Smooth muscle cell (in vitro differentiated cells): ENCODE measurements around the gene ZKSCAN2. TPM values are rescaled to one million over a fixed set of nuclear protein-coding genes. Genes with fewer than 3 reads are reported as not detected.

Experiments
- DNase-seq: peaks from one replicate; lab custom pipeline; 2025; ENCODE audit not compliant: unreplicated experiment; lab: John Stamatoyannopoulos, UW
- H2AFZ ChIP-seq: fragments of 200-600 bp; sonication (generic); 2 replicates; pipeline ENCODE4 v1.6.0; 2016; ENCODE audit warnings: antibody characterized with exemption, low read depth, mild to moderate bottlenecking
- H3F3A ChIP-seq: fragments of 200-600 bp; sonication (generic); 2 replicates; pipeline ENCODE4 v1.6.0; 2017; ENCODE audit warnings: antibody characterized with exemption, low read depth
- H3K27ac ChIP-seq: fragments of 200-600 bp; sonication (generic); 2 replicates; pipeline ENCODE4 v1.5.1; 2016; ENCODE audit warnings: low read depth, mild to moderate bottlenecking
- H3K27me3 ChIP-seq: fragments of 200-600 bp; sonication (generic); 2 replicates; pipeline ENCODE4 v1.6.1; 2016; ENCODE audit warnings: low read depth, mild to moderate bottlenecking
- H3K36me3 ChIP-seq: fragments of 200-600 bp; sonication (generic); 2 replicates; pipeline ENCODE4 v1.5.1; 2016; ENCODE audit warnings: low read depth
- H3K4me1 ChIP-seq: fragments of 200-600 bp; sonication (generic); 2 replicates; pipeline ENCODE4 v1.5.1; 2016; ENCODE audit warnings: low read depth
- H3K4me2 ChIP-seq: fragments of 200-600 bp; sonication (generic); 2 replicates; pipeline ENCODE4 v1.6.0; 2016; ENCODE audit warnings: mild to moderate bottlenecking
- H3K4me3 ChIP-seq: fragments of 200-600 bp; sonication (generic); 2 replicates; pipeline ENCODE4 v1.5.1; 2016; ENCODE audit warnings: mild to moderate bottlenecking
- H3K79me2 ChIP-seq: fragments of 200-600 bp; sonication (generic); 2 replicates; pipeline ENCODE4 v1.6.0; 2016; ENCODE audit warnings: low read depth, mild to moderate bottlenecking
- H3K9ac ChIP-seq: fragments of 200-600 bp; sonication (generic); 2 replicates; pipeline ENCODE4 v1.6.0; 2016; ENCODE audit warnings: low read depth
- H3K9me3 ChIP-seq: fragments of 200-600 bp; sonication (generic); replicated peaks from 2 replicates; pipeline ENCODE4 v1.5.1; 2016; ENCODE audit warnings: low read depth
- H4K20me1 ChIP-seq: fragments of 200-600 bp; sonication (generic); 2 replicates; pipeline ENCODE4 v1.6.0; 2016; ENCODE audit warnings: low read depth
- CTCF ChIP-seq: fragments of 200-600 bp; sonication (generic); IDR thresholded peaks from 2 replicates; pipeline ENCODE4 v1.5.1; 2017; ENCODE audit warnings: borderline replicate concordance, mild to moderate bottlenecking, antibody characterized with exemption; ENCODE audit not compliant: insufficient read depth, poor library complexity, severe bottlenecking
- WGBS: methylation state at CpG from one replicate; pipeline ENCODE4 v1.1.7; 2016; ENCODE audit warnings: low lambda C conversion rate; 5-methylcytosine and 5-hydroxymethylcytosine counted together
- polyA plus RNA-seq: library from polyadenylated mRNA; unstranded; fragments of >200 nt; fragmentation: Nextera tagmentation; extraction: Ambion mirVana; gene quantifications from 2 replicates; pipeline ENCODE4 v1.2.1, GENCODE V29; 2016
- total RNA-seq: library from RNA; depleted of rRNA; stranded (reverse); fragments of >200 nt; gene quantifications from 2 replicates; pipeline ENCODE4 v1.2.3, GENCODE V29; 2014

ZKSCAN2 gene
- total and polyA plus RNA-seq, 2 experiments from 2014 or later: 1.6 to 5.7 TPM

GRCh38 chr16:25199457-25199856, 58.2 kb downstream of the ZKSCAN2 start:
- DNase-seq: no peak
- Histone ChIP-seq H3K9me3 (no peaks in the 10 kb centered on the region), H3K4me1 (no peaks in the 10 kb centered on the region), H3K36me3 (no peaks in the 10 kb centered on the region), H3K79me2 (no peaks in the 10 kb centered on the region), H4K20me1 (no peaks in the 10 kb centered on the region), H3K27me3 (no peaks in the 10 kb centered on the region), H3K9ac (no peak overlapping the region), H3F3A (no peaks in the 10 kb centered on the region), H3K4me3 (no peak overlapping the region), H2AFZ (no peak overlapping the region), H3K27ac (no peak overlapping the region), H3K4me2 (no peak overlapping the region)
- TF ChIP-seq CTCF: no peak
- 96% methylated on average over 7 of the region's 7 CpGs for WGBS

- no peaks in the 10 kb centered on the region for H3K36me3 ChIP-seq
- no peak overlapping the region for H3K4me2 ChIP-seq
- H3K9ac ChIP-seq: no peak overlapping the region
- H3K27ac ChIP-seq: no peak overlapping the region
- WGBS: 68% methylated on average over 4 of the region's 4 CpGs
- H3K4me1 ChIP-seq: no peaks in the 10 kb centered on the region
- H3K27me3 ChIP-seq: no peaks in the 10 kb centered on the region
- H4K20me1 ChIP-seq: no peaks in the 10 kb centered on the region
- no peaks in the 10 kb centered on the region for H3K9me3 ChIP-seq
- H3K4me3 ChIP-seq: no peak overlapping the region
- H2AFZ ChIP-seq: no peak overlapping the region
- H3K79me2 ChIP-seq: no peaks in the 10 kb centered on the region
- DNase-seq: no peak
- no peaks in the 10 kb centered on the region for H3F3A ChIP-seq
- no peak for TF ChIP-seq CTCF
These were observed 59.6 kb downstream of the ZKSCAN2 start for GRCh38 chr16:25198021-25198420.

GRCh38 chr16:25194273-25194878, 63.3 kb downstream of the ZKSCAN2 start:
- no peak overlapping the region for H3K9ac ChIP-seq
- no peaks in the 10 kb centered on the region for H3K9me3 ChIP-seq
- no peaks in the 10 kb centered on the region for H3K79me2 ChIP-seq
- DNase-seq: no peak
- H3F3A ChIP-seq: no peaks in the 10 kb centered on the region
- H3K36me3 ChIP-seq: no peaks in the 10 kb centered on the region
- no peaks in the 10 kb centered on the region for H3K27me3 ChIP-seq
- H3K27ac ChIP-seq: no peak overlapping the region
- 90% methylated on average over 7 of the region's 7 CpGs for WGBS
- H3K4me1 ChIP-seq: no peaks in the 10 kb centered on the region
- H3K4me3 ChIP-seq: no peak overlapping the region
- TF ChIP-seq CTCF: no peak
- H3K4me2 ChIP-seq: no peak overlapping the region
- H2AFZ ChIP-seq: no peak overlapping the region
- H4K20me1 ChIP-seq: no peaks in the 10 kb centered on the region

- Histone ChIP-seq H3K4me2 (no peak overlapping the region), H3K9ac (no peak overlapping the region), H3K4me3 (no peak overlapping the region), H3K27ac (no peak overlapping the region), H3K27me3 (no peaks in the 10 kb centered on the region), H3F3A (no peaks in the 10 kb centered on the region), H3K36me3 (no peaks in the 10 kb centered on the region), H3K4me1 (no peaks in the 10 kb centered on the region), H4K20me1 (no peaks in the 10 kb centered on the region), H2AFZ (no peak overlapping the region), H3K9me3 (no peaks in the 10 kb centered on the region), H3K79me2 (no peaks in the 10 kb centered on the region)
- WGBS: 84% methylated on average over 6 of the region's 6 CpGs
- DNase-seq: no peak
- no peak for TF ChIP-seq CTCF
These were observed 65.5 kb downstream of the ZKSCAN2 start for GRCh38 chr16:25192096-25192495.
